Activated naive CD4-positive, alpha-beta T cell treated with anti-CD3 and anti-CD28 coated beads, Interleukin-2, amount 50 U/mL, for 72 hours (primary cell): ENCODE measurements around the gene BTBD7. TPM values are rescaled to one million over a fixed set of nuclear protein-coding genes. Genes with fewer than 3 reads are reported as not detected.
"Not testable (repeated sequence)": the region's sequence is repeated elsewhere in the genome, so short reads cannot be mapped to it uniquely, and the experiment has no call there.

Experiments used
- ATAC-seq, 2 donors: fragments of 150-1000 bp; cut with Tn5 transposase; 2 replicates each; pipeline ENCODE4 v1.10.0; 2021; ENCODE audit warnings: mild to moderate bottlenecking in 2 of 2, moderate library complexity in 2 of 2
- DNase-seq, 2 donors: peaks; one replicate each; pipeline ENCODE4 v3.0.0; 2021 to 2022; ENCODE audit warnings: low spot score in 2 of 2
- H3K27ac Mint-ChIP-seq, 2 donors: one replicate each; pipeline ENCODE4 v1.8.0; 2022; ENCODE audit warnings: mild to moderate bottlenecking in 2 of 2, mixed read lengths in 2 of 2
- H3K36me3 Mint-ChIP-seq, 2 donors: one replicate each; pipeline ENCODE4 v1.8.0; 2022; ENCODE audit warnings: mixed read lengths in 2 of 2
- H3K9me3 Mint-ChIP-seq, 2 donors: one replicate each; pipeline ENCODE4 v1.8.0; 2022; ENCODE audit warnings: mixed read lengths in 2 of 2
- total RNA-seq, 2 donors: library from RNA; stranded (reverse); gene quantifications; one replicate each; pipeline ENCODE4 v1.2.3, GENCODE V29; 2022

Gene BTBD7
- 10 to 100 TPM in 1 of 2 donors, 1 to 10 TPM in 1; 9.7 to 16.5 TPM for total RNA-seq

- DNase-seq (peak; percentile 94), ATAC-seq (peak; percentile 93 to 94)
- H3K27ac Mint-ChIP-seq = peak within 1 kb of the TSS; percentile 90 to 98
- no peaks in the 10 kb centered on the region for H3K9me3 Mint-ChIP-seq
- H3K36me3 Mint-ChIP-seq = peaks cover 0 to 5% of the 10 kb centered on the region in 2 donors
Observed at GRCh38 chr14:93332853-93333630, at the start of gene BTBD7. Gene BTBD7 (minus strand): TSS chr14:93333036. CDS start chr14:93296051, 36,985 bp downstream.

- Mint-ChIP-seq H3K27ac (no peak overlapping the region), H3K9me3 (no peaks in the 10 kb centered on the region), H3K36me3 (no peaks in the 10 kb centered on the region)
- ATAC-seq = no peak
- DNase-seq = no peak
Observed at GRCh38 chr14:93381644-93382043, 48.8 kb upstream of the BTBD7 start.

GRCh38 chr14:93379831-93380230, 47.0 kb upstream of the BTBD7 start:
- DNase-seq (no peak), ATAC-seq (no peak)
- Mint-ChIP-seq H3K9me3 (no peaks in the 10 kb centered on the region), H3K27ac (no peak overlapping the region), H3K36me3 (no peaks in the 10 kb centered on the region)

DNA sequence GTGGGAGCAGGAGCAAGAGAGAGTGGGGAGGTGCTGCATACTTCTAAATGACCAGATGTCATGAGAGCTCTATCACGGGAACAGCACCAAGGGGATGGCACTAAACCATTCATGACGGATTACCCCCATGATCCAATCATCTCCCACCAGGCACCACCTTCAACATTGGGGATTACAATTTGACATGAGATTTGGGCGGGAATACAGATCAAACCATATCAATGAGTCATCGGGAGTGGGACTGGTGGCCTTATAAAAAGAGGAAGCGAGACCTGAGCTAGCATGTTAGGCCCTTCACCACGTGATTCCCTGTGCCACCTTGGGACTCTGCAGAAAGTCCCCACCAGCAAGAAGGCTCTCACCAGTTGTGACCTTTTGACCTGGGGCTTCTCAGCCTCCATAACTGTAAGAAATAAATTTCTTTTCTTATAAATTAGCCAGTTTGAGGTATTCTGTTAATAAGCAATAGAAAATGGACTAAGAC, 42.9 kb upstream of the BTBD7 start:
- no peak for DNase-seq

DNA sequence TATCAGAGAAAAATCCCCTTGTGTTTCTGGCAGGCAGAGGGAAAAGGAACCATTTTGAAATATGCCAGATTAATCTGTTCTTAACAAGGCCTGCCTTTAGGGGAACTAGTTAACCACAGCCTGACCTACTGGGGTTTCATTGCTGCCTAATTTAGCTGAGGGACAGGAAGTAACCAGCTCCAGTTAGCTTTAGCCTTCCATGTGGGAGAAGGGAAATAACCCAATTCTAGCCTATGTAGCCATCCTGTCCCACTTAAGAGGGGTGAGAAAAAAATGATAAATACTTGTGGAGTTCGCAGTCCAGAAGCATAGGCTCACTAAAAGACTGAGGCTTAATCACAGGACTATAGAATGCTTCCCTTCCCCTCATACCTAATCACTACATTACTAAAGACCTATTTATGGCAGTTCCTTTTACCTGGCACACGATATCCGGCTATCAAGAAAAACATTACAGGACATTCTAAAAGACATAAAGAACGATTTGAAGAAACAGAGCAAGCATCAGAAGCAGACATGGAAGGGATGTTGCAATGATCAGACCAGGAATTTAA, 37.0 kb upstream of the BTBD7 start:
- Mint-ChIP-seq H3K27ac (no peak overlapping the region), H3K9me3 (peaks cover 0 to 8% of the 10 kb centered on the region in 2 donors), H3K36me3 (peaks cover 0 to 4% of the 10 kb centered on the region in 2 donors)
- no peak for ATAC-seq
- DNase-seq = no peak

More for the DNA sequence above, 42.9 kb upstream of the BTBD7 start:
- no peak for ATAC-seq
- H3K9me3 Mint-ChIP-seq = peaks cover 0 to 8% of the 10 kb centered on the region in 2 donors
- H3K27ac Mint-ChIP-seq = no peak overlapping the region
- H3K36me3 Mint-ChIP-seq = peaks cover 0 to 4% of the 10 kb centered on the region in 2 donors

DNA sequence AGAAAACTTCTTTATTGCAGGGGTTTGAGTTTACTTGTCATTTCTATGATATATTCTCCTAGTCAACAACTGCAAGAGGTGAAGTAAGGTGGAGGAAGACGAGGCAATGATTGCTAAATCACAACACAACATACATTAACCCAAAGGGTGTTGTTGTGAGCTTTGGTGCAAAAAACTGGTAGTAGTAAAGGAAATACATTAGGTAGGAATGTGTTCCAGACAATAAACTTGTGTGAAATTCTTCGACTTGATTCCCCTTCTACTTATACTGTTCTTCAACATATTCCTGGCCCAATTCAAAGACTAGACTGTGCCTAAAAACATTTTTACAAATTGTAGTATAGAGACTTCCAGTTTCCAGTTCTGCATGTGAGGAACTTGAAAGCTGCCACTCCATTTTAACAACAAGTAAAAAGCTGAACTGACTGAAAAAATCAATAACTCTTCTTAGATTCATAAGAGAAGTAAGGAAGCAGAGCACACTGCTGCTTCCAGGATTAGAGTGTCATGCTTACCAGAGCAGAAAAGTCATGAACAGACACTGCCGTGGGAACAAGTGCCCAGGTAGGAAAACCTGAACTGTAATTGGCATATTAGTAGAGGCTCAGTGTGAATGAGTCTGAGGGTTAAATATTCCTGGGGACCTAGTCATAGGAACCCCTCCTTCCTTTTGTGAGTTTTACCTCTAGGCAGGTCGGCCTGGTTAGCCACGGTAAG, 36.3 kb upstream of the BTBD7 start:
- Mint-ChIP-seq H3K27ac (no peak overlapping the region), H3K9me3 (peaks cover 0 to 8% of the 10 kb centered on the region in 2 donors), H3K36me3 (peaks cover 0 to 4% of the 10 kb centered on the region in 2 donors)
- no peak for DNase-seq
- no peak for ATAC-seq

DNA sequence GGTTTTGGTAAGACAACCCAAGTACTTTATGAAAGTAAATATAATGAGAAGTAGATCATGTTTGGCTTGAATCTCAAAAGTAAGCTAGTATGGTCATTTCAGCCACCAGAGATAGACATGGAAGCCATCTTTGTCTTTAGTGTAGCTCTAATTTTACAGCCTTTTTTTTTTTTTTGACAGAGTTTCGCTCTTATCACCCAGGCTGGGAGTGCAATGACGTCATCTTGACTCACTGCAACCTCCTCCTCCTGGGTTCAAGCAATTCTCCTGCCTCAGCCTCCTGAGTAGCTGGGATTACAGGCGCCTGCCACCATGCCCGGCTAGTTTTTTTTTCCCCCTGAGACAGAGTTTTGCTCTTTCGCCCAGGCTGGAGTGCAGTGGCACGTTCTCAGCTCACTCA, 22.0 kb upstream of the BTBD7 start:
- H3K27ac Mint-ChIP-seq, ATAC-seq, DNase-seq, H3K9me3 Mint-ChIP-seq, H3K36me3 Mint-ChIP-seq: not testable (repeated sequence)

DNA sequence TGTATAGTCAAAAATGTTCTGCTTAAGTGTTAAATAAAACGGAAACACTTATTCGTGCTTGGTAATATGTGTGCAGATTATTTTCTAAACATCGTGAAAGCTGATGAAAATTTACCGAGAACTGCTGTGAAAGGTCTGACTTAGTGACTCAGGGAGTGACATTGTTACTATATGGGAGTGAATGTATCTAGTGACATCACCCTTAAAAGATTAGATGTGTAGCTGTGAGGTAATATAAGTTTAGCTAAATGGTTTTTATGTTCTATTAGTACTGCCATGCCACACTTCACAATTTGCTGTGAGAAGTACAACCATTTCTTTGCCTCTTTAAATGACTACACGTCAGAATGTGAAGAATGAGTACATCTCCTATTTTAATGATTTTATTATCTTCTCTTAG, 15.5 kb upstream of the BTBD7 start:
- ATAC-seq (no peak), DNase-seq (no peak)
- H3K27ac Mint-ChIP-seq = no peak overlapping the region
- H3K9me3 Mint-ChIP-seq = peaks cover 4 to 5% of the 10 kb centered on the region in 2 donors
- no peaks in the 10 kb centered on the region for H3K36me3 Mint-ChIP-seq

- DNase-seq = no peak
- ATAC-seq = no peak
- H3K9me3 Mint-ChIP-seq = peaks cover 4 to 5% of the 10 kb centered on the region in 2 donors
- no peak overlapping the region for H3K27ac Mint-ChIP-seq
- H3K36me3 Mint-ChIP-seq = peaks cover 0 to 4% of the 10 kb centered on the region in 2 donors
Observed at GRCh38 chr14:93347850-93348249, 15.0 kb upstream of the BTBD7 start.

DNA sequence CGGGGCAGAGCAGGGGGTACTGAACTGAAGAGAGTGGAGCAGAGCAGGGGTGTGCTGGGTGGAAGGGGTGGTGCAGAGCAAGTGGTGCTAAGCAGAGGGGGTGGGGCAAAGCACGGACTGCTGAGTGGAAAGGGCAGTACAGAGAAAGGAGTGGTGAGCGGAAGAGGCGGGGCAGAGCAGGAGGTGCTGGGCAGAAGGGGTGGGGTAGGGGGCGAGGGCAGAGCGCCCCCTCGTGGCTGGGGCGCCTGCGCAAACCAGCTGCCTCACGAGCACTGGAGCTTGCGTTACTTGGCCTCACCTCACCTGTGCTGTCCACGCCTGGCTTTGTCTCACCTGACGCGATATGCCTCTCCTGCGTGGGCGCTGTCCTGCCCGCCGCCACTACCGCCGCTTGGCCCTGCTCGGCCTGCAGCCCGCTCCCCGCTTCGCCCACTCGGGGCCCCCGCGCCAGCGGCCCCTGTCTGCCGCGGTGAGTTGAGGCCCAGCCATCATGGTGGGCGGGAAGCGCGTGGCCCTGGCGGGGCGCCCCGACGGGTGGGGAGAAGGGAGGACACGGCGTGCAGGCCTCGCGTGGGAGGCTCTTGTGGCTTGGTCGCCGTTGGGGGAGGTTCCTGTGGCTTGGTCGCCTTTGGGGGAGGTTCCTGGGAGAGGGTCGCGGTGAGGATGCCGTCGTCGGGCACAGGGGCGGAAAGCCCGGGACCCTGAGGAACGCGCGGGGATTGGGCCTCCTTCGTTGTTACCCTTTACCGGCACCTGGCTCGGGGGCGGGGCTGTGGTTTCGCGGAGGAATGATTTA, 14.3 kb upstream of the BTBD7 start, which contains the start of gene COX8C:
TSS of gene COX8C (plus strand) at position 257 of the 796 bp plus-strand sequence. CDS start at position 344, 87 bp downstream.
- H3K36me3 Mint-ChIP-seq = peaks cover 6 to 8% of the 10 kb centered on the region in 2 donors
- peaks cover 4 to 10% of the 10 kb centered on the region in 2 donors for H3K9me3 Mint-ChIP-seq
- H3K27ac Mint-ChIP-seq = no peak within 1 kb of the TSS
- DNase-seq = no peak
- ATAC-seq = no peak

DNA sequence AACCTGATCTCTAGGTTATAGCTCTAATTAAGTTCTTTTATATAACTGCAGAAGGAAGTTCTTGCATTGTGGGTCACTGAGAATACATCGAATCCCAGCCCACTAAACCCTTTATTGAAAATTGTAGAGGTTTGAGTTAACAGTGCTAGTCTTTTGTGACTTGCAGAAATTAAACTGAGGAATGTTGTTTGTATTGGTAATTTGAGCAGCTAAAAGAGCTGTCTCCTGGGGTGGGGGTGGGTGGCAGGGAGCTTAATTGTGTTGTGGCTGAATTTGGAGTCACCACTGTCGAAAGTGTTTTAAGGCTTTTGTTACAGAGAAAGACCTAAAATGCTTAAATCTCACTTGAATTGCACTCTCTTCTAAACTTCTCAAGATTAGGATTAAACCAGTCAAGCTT, 11.0 kb upstream of the BTBD7 start:
- H3K27ac Mint-ChIP-seq = no peak overlapping the region
- no peak for DNase-seq
- no peak for ATAC-seq
- H3K9me3 Mint-ChIP-seq = peaks cover 10 to 11% of the 10 kb centered on the region in 2 donors
- H3K36me3 Mint-ChIP-seq = peaks cover 8 to 16% of the 10 kb centered on the region in 2 donors

DNA sequence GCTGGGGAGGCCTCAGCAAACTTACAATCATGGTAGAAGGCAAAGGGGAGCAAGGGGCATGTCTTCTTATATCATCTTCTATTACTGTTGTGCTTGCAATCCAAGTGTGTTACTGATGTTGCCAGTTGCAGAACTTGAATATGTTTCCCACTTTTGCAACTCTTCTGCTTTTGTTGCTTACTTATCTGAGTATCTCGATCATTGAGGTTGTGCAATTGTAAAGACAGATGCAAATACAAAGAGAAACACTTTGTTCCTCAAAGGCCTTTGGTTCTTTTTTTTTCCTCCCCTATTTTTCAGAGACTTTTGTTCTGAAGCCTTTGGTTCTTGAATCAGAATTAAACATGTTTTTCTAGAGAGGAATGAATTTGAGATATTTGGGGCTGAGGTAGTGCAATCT, 10.4 kb upstream of the BTBD7 start:
- H3K27ac Mint-ChIP-seq = no peak overlapping the region
- H3K36me3 Mint-ChIP-seq = peaks cover 8 to 16% of the 10 kb centered on the region in 2 donors
- DNase-seq = no peak
- peaks cover 10 to 11% of the 10 kb centered on the region in 2 donors for H3K9me3 Mint-ChIP-seq
- no peak for ATAC-seq

- DNase-seq (no peak), ATAC-seq (no peak)
- Mint-ChIP-seq H3K9me3 (peaks cover 5 to 8% of the 10 kb centered on the region in 2 donors), H3K27ac (no peak overlapping the region), H3K36me3 (peaks cover 5 to 21% of the 10 kb centered on the region in 2 donors)
Observed at GRCh38 chr14:93337884-93338283, 5.0 kb upstream of the BTBD7 start.

- peaks cover 0 to 8% of the 10 kb centered on the region in 2 donors for H3K9me3 Mint-ChIP-seq
- ATAC-seq (no peak), DNase-seq (no peak)
- peaks cover 0 to 16% of the 10 kb centered on the region in 2 donors for H3K36me3 Mint-ChIP-seq
- H3K27ac Mint-ChIP-seq = no peak overlapping the region
Observed at GRCh38 chr14:93337143-93337753, 4.4 kb upstream of the BTBD7 start.

GRCh38 chr14:93333631-93334103, 831 bp upstream of the BTBD7 start:
- peak overlapping the region; percentile 34 to 90 for H3K27ac Mint-ChIP-seq

More at GRCh38 chr14:93333631-93334103, 831 bp upstream of the BTBD7 start:
- DNase-seq = no peak
- no peaks in the 10 kb centered on the region for H3K9me3 Mint-ChIP-seq
- no peak for ATAC-seq
- H3K36me3 Mint-ChIP-seq = peaks cover 0 to 5% of the 10 kb centered on the region in 2 donors
